Measurements from ENCODE around the gene UBALD2.
"Not testable (repeated sequence)": the region's sequence is repeated elsewhere in the genome, so short reads cannot be mapped to it uniquely, and the experiment has no call there.

The UBALD2 gene

DNA sequence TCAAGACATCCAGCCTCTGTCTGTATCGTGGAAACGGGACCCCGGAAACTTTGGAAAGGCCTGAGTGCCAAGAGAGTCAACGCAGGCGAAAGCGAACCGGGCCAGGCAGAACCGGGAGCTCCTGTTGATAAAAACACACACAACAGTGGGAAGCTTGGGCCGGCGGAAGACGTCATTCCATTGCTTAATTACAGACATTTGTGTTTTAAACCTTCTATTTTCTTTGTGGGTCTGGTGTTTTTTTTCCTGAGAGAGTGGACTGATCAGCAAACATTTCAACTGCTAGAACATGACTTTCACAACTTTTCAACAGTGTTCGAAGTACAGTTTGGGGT, 24.0 kb upstream of the UBALD2 start:
- no peak for DNase-seq (ENCODE audit: low read depth in 1 of 2, low spot score in 1 of 2)
- H3K27ac ChIP-seq (replicated peaks), result no peak overlapping the region
- H3K27me3 ChIP-seq (ENCODE audit: insufficient read depth, poor library complexity, severe bottlenecking), result peaks cover 17% of the 10 kb centered on the region
- no peak for TF ChIP-seq POLR2AphosphoS5 (IDR thresholded peaks at IDR 0.05; ENCODE audit: low read depth)
- TF ChIP-seq, protein P1, sequence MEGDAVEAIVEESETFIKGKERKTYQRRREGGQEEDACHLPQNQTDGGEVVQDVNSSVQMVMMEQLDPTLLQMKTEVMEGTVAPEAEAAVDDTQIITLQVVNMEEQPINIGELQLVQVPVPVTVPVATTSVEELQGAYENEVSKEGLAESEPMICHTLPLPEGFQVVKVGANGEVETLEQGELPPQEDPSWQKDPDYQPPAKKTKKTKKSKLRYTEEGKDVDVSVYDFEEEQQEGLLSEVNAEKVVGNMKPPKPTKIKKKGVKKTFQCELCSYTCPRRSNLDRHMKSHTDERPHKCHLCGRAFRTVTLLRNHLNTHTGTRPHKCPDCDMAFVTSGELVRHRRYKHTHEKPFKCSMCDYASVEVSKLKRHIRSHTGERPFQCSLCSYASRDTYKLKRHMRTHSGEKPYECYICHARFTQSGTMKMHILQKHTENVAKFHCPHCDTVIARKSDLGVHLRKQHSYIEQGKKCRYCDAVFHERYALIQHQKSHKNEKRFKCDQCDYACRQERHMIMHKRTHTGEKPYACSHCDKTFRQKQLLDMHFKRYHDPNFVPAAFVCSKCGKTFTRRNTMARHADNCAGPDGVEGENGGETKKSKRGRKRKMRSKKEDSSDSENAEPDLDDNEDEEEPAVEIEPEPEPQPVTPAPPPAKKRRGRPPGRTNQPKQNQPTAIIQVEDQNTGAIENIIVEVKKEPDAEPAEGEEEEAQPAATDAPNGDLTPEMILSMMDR (IDR thresholded peaks at IDR 0.05; ENCODE audit: insufficient read depth, low read length), result no peak
- TF ChIP-seq GABPA (IDR thresholded peaks at IDR 0.05; ENCODE audit: low read depth), result no peak
- peak overlapping the region; percentile 58 for H3K4me3 ChIP-seq (replicated peaks; ENCODE audit: insufficient read depth, low read length)

DNA sequence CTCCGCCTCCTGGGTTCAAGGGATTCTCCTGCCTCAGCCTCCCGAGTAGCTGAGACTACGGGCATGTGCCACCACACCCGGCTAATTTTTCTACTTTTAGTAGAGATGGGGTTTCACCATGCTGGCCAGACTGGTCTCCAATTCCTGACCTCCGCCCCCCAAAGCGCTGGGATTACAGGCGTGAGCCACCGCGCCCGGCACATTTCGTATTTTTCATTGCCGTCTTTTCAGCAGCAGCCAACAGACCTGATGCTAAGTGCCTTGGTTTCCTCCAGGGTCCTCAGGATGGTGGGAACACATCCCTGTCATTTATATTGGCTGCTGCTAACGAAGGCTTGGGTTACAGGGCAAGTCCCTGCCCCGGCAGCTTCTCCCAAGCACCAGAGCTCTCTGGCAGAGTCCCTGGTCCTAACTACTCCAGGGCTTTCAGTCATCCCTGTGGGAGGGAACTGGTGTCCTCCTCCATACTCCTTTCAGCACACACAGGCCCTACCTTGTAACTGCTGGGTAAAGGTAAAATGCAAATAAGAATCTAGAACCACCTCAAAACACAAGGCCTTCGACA, 23.4 kb upstream of the UBALD2 start:
- Histone ChIP-seq H3K4me3 (replicated peaks; ENCODE audit: insufficient read depth, low read length) (no peak overlapping the region), H3K27me3 (ENCODE audit: insufficient read depth, poor library complexity, severe bottlenecking) (peaks cover 17% of the 10 kb centered on the region), H3K27ac (replicated peaks) (no peak overlapping the region)
- TF ChIP-seq SPI1 (IDR thresholded peaks at IDR 0.05; ENCODE audit: borderline replicate concordance, low read depth) (no peak), POLR2AphosphoS5 (IDR thresholded peaks at IDR 0.05; ENCODE audit: low read depth) (no peak), REST (IDR thresholded peaks at IDR 0.05; ENCODE audit: insufficient replicate concordance, low read depth) (no peak), GABPA (IDR thresholded peaks at IDR 0.05; ENCODE audit: low read depth) (no peak)
- TF ChIP-seq, protein P1 (IDR thresholded peaks at IDR 0.05; ENCODE audit: insufficient read depth, low read length), result no peak
- no peak for DNase-seq (ENCODE audit: low read depth in 1 of 2, low spot score in 1 of 2)

- no peak overlapping the region for H3K27ac ChIP-seq (replicated peaks)
- no peak for DNase-seq (ENCODE audit: low read depth in 1 of 2, low spot score in 1 of 2)
- H3K4me3 ChIP-seq (replicated peaks; ENCODE audit: insufficient read depth, low read length), result no peak overlapping the region
- TF ChIP-seq REST (IDR thresholded peaks at IDR 0.05; ENCODE audit: insufficient replicate concordance, low read depth), result no peak
- no peak for TF ChIP-seq POLR2AphosphoS5 (IDR thresholded peaks at IDR 0.05; ENCODE audit: low read depth)
- no peak for TF ChIP-seq GABPA (IDR thresholded peaks at IDR 0.05; ENCODE audit: low read depth)
- TF ChIP-seq, protein P1 (IDR thresholded peaks at IDR 0.05; ENCODE audit: insufficient read depth, low read length), result no peak
- TF ChIP-seq SPI1 (IDR thresholded peaks at IDR 0.05; ENCODE audit: borderline replicate concordance, low read depth), result no peak
- peaks cover 15% of the 10 kb centered on the region for H3K27me3 ChIP-seq (ENCODE audit: insufficient read depth, poor library complexity, severe bottlenecking)
These were observed 21.1 kb upstream of the UBALD2 start for GRCh38 chr17:76243826-76244679.

GRCh38 chr17:76244721-76245120, 20.4 kb upstream of the UBALD2 start:
- DNase-seq (ENCODE audit: low read depth in 1 of 2, low spot score in 1 of 2); H3K4me3 ChIP-seq (replicated peaks; ENCODE audit: insufficient read depth, low read length); H3K27ac ChIP-seq (replicated peaks): not testable (repeated sequence)
- peaks cover 11% of the 10 kb centered on the region for H3K27me3 ChIP-seq (ENCODE audit: insufficient read depth, poor library complexity, severe bottlenecking)
